CD1c-positive myeloid dendritic cell (primary cell): ENCODE data around the gene PAK2.
"Not testable (repeated sequence)": the region's sequence is repeated elsewhere in the genome, so short reads cannot be mapped to it uniquely, and the experiment has no call there.

Experiments used
- DNase-seq: peaks from one replicate; pipeline ENCODE4 v3.0.0-alpha.2; 2016; ENCODE audit errors: extremely low spot score

Gene PAK2

DNA sequence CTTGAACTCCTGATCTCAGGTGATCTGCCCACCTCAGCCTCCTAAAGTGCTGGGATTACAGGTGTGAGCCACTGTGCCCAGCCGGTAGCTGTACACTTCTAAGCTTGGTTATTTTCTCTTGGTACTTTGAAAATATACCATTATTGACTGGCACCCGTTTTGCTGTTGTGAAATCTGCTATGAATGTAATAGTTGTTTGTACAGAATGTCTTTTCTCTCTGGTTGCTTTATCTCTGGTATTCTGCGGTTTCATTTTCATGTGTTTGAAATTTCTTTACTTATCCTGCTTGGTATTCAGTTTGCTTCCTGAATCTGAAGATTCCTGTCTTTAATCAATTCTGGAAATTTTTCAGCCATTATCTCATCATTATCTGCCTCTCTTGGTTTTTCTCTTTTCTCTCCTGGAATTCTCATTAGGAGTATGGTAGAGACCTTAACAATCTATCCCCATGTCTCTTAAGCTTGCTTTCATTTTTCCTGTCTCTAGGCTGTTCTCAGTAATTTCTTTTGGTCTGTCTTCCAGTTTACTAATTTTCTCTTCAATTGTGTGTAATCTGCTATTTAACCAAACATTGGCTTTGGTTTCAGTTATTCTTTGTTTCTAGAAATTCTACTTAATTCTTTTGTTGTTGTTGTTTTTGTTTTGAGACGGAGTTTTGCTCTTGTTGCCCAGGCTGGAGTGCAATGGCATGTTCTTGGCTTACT lies 2.8 kb upstream of the PAK2 start:
- no peak for DNase-seq

DNA sequence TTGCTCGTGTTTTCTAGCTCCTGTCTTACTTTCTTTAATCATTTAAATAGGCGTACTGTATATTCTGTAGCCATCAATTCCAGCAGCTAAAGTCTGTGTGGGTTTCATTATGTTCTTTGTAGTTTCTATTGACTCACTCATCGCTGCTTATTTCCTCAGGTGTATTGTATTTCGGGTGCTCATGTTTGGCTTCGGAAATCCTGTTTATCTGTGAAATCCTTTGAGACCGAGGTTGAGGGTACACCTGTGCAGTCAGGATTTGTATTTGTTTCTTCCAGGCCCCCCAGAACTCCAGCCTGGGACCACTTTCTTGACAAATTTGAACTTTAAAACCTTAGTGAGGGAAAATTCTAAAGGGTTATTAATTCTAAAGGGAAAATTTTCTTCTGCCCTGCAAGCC lies 2.0 kb upstream of the PAK2 start:
- DNase-seq = no peak

DNA sequence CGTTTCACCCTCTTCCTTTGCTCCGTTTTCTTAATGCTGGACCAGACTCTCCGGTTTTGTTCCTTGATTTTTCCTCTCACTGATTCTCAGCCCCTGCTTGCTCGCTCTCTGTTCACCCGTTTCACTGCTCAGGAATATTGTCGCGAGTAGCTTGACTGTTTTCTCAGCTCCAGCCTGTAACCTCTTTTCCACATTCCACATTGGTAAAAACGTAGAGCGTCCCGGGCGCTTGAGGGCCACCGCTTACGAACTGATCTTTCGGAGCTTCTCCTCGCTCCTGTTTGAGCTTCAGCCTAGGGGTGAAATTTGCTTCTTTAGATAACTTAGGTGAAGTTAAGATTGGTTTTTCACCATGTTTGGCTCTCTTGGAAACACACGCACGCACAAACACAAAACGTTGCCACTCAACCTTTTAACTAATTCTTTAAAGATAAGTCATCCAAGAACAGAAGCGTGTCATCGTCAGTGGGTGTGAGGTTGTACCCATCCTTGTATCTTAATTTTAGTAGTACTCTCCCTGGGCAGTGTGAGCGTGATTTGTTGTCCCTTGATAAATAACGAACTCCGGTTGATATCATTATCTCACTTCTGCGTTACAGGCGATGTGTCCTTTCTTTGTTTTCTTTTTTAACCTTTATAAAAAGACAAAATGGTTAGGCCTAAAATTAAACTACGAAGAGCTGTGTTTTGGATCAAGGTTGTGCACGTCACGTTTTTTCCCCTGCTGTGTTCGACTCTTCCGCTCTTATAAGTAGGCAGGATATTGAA lies 1.0 kb downstream of the PAK2 start:
- peak; percentile 56 for DNase-seq

DNA sequence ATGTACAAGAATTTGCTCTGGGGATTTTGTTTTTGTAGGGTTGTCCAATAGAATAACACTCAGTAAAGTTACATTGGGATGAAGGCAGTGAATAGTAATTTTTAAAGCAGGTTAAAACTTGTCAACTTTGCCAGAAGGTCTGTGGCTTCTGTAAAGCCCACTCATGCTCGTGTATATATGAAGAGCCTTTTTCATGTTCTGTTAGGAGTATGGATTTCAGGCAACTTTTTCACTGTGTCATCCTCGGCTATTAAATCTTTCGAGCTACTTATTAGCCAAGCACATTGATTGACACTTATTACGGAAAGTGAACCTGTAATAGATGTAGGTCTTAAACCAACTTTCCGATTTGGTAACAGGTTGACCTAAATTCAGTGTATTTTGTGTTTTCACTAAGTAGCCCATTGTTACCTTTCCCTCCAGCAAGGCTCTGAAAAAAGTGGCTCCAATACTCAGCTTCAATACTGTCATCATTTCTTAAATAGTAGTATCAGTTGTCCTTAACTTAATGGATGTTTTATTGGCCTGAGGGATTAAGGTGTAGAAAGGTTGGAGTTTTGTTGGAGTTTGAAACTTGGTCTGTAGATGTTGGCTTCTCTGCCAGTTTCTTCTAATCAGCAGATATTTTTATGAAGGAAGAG lies 1.7 kb downstream of the PAK2 start:
- no peak for DNase-seq

DNA sequence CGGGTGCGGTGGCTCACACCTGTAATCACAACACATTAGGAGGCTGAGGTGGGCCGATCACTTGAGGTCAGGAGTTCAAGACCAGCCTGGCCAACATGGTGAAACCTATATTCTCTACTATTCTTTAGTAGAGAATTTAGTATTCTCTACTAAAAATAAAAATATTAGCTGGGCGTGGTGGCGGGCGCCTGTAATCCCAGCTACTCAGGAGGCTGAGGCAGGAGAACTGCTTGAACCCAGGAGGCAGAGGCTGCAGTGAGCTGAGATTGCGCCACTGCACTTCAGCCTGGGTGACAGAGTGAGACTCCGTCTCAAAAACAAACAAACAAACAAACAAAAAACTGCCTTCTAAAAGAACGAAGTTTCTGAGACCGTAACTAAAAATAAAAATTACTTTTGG lies 3.9 kb downstream of the PAK2 start:
- not testable (repeated sequence) for DNase-seq

DNA sequence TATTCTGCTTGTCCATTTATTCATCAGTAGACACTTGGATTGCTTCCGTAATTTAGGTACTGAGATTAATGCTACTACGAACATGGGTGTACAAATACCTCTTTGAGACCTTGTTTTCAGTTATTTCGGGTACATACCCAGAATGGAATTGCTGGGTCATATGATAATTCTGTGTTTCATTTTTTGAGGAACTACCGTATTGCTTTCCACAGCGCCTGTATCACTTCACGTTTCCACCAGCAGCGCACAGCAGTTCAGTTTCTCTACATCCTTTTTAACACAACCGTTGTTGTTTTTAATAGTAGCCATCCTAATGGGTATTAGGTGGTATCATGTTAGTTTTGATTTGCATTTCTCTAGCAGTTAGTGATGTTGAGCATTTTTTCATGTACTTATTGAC lies 9.5 kb downstream of the PAK2 start:
- DNase-seq = peak; percentile 74

DNA sequence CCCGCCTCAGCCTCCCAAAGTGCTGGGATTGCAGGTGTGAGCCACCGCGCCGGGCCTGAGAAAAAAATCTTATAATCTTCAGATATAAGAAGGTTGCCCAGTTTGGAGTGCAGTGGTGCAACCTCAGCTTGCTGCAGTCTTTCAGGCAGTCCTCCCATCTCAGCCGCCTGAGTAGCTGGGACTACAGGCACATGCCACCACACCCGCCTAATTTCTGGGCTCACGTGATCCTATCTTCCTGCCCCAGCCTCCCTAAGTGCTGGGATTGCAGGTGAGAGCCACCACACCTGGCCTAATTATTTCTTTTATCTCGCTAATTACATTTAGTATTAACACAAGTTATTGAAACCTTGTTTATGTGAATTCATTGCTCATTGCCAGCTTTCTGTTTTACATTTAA lies 13.5 kb downstream of the PAK2 start:
- DNase-seq = no peak

DNA sequence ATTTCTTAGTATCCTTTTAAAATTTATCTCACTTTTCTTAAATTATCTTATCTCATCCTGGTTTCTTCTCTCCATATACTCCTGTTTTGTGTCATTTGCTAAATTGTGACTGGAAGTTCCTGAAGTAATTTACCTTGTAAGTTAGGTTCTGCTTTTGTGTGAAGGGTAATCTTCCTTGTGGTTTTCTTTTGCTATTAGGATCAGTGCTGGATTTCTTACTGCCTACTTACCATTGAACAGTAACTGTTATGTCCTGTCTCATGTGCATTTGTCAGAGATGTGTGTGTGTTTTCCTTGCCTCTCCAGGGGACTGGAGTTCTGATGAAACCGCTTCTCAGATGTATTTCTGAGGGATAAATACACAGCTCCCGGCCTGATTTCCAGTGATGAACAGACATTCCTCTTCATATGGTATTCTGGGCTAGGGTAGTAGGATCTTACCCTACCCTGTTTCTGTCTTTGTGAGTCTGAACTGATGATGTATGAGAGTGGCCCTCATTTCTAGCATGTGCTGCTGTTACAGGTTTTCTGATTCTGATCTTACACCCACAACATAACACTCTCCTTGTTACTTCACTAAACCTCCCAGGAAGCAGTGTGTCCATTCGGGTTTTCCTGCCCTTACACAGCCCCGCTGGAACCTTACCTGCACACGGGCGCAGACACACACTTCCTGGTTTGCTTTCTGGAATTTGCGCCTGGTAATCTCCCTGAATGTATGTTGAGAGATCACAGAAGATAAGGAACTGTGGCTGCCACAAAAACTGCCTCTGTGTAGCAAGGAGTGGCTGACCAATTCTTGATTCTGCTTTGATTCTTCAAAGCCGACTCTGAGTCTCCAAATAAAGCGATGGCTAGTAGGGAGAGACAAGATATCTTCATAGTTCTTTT lies 14.7 kb downstream of the PAK2 start:
- no peak for DNase-seq

DNA sequence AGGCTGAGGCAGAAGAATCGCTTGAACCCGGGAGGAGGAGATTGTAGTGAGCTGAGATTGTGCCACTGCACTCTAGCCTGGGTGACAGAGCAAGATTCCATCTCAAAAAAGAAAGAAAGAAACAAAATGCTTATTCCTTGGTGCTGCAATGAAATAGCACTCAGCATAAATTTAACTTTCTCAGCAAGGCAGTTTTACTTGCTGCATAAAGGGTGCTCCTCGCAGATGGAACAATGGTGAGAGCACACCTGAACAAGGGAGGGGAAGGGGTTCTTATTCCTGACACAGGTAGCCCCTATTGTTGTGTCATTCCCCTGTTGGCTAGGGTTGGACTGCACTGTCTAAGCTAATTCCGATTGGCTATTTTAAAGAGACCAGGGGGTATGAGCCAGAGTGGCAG lies 17.1 kb downstream of the PAK2 start:
- no peak for DNase-seq

DNA sequence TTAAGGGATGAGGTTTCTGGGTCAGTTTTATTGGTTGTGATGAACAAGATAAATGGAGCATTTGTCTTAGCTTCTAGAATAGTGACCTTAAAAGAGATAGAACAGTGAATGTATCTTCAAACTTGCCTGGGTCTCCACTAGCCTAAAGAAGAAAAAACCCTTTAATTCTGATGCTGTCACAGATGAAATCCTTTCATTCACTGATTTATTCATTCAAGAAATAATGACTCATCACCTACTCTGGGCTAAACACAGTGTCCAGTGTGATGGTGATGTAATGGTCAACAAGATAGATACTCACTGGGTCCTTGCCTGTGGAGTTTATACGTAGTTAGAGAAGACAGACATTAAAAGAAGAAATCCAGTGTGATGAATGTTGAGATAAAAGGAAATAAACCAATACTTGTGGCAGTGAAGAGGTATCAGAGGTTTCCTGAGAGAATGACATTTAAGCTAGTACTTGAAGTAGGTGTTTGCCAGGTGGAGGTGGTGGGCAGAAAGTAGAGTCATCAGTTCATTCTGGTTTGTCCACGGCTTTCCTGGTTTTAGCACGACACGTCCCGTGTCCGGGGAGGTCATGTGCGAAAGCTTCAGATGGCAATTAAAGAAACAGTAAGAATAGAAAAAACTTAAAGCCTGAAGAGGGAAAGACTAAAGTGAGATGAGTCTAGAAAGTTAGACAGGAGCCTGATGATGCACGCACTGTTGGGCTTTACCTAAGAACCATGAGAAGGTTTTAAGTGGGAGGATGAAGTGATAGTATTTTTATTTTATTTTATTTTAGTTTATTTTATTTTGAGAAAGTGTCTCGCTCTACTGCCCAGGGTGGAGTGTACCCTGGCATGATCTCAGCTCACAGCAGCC lies 18.5 kb downstream of the PAK2 start:
- DNase-seq = no peak

DNA sequence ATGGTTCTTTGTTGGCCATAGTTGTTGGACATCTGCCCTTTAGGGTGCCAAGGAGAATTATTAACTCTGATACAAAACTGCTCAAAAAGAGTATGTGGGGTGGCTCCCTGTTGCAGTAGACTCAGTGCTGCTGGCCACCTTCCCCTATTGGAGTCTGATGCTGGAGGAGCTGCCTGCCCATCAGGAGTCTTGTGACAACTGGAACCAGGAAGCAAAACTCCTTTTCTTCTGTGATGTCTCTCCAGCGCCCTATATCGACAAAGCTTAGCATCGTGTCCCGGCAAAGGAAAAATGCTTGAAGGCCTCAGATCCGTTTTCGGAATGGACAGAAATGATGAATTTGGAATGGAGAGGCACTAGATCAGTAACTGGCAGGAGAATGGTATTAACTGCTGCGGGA lies 23.5 kb downstream of the PAK2 start:
- no peak for DNase-seq

DNA sequence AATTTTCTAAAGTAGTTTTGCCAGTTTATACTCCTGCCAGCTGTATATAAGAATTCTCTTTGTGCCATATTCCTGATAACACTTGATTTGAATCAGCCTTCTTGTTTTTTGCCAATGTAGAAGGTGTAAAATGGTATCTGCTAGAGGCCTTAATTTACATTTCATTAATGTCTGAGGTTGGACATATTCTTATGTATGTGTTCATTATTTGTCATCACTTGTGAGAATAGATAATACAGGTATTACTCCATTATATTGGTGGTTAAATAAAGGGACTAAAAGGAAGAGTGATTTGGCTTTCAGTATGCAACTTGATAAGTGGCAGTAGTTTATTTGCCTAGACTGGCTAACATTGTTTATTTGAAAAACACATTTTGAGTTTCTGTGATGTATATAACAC lies 25.8 kb downstream of the PAK2 start:
- DNase-seq = no peak

DNA sequence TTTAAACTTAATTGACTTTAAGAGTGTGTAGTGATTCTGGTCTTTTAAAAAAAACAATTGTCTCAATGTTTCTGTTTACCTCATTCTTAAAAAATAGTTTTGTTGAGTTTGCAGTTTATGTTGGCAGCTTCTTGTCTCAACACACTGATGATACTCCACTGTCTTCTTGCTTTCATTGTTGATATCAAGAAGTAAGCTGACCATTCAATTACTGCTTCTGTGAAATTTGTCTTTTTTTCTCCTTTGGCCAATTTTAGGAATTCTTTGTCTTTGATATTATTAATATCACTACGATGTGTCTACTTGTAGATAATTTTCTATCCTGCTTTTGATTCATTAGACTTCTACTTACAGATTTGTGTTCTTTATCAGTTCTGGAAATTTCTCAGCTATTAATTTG lies 31.4 kb downstream of the PAK2 start:
- no peak for DNase-seq

DNA sequence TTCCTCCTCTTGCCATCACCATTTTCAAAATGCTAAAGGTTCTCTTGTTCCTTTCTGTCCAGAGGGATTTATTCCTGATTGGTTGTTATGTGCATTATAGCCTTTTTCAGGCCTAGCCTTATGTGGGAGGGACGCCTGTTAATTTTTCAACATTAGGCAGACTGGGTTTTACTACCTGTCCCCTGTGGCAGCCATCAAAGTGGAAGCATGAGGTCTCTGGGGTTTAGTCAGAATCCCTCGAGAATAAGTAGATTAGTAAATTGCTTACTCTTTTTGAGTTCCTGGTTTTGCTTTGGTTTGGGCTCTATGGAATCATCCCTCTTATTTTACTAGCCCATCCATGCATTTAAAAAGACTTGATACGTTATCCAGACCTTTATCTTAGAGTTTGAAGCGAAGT lies 32.4 kb downstream of the PAK2 start:
- DNase-seq = no peak

DNA sequence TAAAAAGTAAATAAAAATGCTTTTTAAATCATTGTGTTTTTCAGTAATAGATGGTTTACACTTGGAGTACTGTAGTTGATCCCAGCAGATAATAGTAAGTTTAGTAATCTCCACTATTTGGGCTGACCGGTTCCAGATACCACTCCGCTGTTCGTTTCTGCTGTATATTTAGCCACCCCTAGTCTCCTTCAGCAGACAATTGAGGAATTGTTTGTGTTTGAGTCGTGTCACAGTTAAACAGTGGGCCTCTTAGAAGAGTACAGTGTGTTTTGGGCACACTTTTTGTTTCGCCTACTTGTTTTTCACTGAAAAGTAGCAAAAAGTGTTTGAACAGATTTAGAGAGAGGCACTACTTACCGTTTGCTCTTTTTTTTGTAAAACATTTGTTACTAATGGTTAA lies 33.2 kb downstream of the PAK2 start:
- DNase-seq = no peak

DNA sequence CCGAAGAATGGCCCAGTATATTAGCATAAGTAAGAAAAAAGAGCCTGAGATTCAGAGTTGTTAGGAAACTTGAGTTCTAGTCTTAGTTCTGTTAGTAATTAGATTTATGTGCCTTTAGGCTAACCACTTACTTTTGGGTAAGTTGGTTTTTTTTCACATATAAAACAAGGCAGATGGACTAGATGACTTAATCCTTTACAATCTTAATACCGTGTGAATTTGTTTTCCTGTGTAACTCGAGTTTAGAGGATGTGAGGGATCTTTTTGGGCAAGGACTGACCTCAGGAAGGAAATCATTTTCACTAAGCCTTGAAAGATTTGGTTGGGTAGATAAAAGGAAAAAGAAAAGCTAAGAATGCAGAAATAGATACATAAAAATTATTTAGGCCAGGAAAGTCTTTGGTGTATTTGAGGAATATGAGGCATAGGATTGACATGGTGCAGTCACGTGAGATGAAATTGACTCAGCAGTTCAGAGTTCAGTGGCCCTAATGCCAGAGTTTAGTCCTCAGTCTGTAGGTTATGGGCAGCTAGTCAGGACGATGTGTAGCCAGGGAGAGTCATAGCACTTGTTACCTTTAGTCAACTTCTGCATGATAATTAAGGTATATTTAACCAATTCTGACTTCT lies 34.6 kb downstream of the PAK2 start:
- DNase-seq = peak; percentile 18

DNA sequence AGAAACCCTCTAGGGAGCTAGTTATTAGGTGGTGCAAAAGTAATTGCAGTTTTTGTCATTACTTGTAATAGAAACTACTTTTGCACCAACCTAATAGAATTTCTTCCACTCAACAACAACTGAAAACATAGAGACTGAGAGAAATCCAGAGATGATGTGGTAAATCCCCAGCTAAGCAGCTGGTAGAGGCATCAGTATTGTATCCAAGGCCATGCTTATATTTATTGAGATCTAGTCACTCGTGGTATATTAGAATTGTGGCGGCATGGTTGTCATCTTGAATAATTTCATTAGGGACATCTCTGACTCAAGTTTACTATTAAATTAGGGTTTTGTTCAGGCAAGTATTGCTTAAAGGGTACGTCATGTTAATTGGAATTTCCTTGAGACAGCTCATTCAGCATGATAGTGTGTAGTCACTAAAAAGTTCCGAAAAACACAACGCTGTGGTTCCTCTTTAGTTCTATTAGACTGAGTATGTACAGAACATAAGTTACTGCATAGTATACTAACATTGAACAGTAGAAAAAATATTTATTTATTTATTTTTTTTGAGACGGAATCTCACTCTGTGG lies 35.3 kb downstream of the PAK2 start:
- DNase-seq = peak; percentile 50

DNA sequence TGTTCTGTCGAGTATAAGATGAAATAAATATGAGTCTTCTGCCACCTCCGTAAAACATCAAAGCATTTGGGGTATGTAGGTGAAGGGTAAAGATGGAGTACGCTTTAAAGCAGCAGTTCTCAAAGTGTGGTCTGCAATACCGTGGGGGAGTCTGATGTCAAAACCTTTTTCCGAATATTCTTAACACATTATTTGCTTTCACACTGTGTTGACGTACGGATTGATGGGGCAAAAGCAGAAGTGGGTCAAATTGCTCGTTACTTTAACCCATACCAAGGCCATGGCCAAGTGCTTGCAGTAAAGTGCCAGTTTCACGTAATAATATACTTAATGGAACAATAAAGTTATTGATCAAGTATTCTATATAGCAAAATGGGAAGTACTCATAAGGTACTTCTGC lies 36.3 kb downstream of the PAK2 start:
- DNase-seq = peak; percentile 25

DNA sequence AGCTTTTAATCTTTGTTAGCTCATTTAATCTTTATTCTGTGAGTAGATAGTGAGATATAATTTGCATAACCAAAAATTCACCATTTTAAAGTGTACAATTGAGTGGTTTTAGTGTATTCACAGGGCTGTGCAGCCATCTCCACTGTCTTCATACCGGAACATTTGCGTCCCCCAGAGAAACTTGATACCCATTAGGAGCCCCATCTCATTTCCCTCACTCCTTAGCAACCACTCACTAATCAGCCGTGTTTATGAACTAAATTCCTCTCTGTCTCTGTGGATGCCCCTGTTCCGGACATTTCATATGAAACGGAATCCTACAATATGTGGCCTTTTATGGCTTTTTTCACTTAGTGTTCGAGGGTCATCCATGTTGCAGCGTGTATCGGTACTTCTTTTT lies 38.2 kb downstream of the PAK2 start:
- DNase-seq = no peak

DNA sequence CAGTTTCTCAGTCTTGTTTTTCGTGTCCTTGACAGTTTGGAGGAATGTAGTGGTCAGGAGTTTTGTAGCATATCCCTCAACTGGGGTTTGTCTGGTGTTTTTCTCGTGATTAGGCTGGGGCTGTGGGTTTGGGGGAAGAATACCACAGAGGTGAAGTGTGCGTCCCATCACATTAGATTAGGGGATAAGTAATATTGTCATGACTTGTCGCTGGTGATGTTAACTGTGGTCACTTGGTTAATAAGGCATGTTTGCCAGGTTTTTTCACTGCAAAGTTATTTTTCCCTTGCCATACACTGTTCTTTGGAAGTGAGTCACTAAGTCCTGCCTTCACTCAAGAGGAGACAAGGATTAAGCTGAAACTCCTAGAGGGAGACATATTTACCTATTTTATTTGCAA lies 39.1 kb downstream of the PAK2 start:
- no peak for DNase-seq
